ENCODE data around the gene NR1I2.

Gene NR1I2

DNA sequence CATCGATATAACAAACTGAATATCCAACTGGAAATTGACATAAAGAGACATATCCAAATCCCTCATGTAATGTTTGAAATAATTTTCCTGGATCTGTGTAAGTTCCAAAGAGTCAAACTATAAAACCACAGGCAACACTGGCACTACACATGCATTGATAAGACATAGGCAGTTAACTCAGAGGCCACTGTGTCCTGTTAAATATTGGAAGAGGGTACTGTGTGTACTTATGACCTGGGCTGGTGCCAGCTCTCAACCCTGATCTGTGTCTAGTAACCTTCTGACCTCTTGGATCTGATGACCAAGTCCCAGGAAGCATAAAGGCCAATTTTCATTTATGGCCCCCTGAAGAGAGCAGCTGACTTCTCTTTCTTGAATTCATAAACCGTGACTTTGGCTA lies 4.5 kb downstream of the NR1I2 start:
- TF ChIP-seq, protein P1, sequence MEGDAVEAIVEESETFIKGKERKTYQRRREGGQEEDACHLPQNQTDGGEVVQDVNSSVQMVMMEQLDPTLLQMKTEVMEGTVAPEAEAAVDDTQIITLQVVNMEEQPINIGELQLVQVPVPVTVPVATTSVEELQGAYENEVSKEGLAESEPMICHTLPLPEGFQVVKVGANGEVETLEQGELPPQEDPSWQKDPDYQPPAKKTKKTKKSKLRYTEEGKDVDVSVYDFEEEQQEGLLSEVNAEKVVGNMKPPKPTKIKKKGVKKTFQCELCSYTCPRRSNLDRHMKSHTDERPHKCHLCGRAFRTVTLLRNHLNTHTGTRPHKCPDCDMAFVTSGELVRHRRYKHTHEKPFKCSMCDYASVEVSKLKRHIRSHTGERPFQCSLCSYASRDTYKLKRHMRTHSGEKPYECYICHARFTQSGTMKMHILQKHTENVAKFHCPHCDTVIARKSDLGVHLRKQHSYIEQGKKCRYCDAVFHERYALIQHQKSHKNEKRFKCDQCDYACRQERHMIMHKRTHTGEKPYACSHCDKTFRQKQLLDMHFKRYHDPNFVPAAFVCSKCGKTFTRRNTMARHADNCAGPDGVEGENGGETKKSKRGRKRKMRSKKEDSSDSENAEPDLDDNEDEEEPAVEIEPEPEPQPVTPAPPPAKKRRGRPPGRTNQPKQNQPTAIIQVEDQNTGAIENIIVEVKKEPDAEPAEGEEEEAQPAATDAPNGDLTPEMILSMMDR (conservative IDR thresholded peaks at IDR 0.05; ENCODE audit: low read depth) = no peak
- POLR2A ChIA-PET (ENCODE audit: low non-redundant PET) = no interaction called here
- no peak overlapping the region for H3K27ac ChIP-seq
- no peak for DNase-seq (ENCODE audit: low spot score)
- CTCF ChIA-PET = no interaction called here

DNA sequence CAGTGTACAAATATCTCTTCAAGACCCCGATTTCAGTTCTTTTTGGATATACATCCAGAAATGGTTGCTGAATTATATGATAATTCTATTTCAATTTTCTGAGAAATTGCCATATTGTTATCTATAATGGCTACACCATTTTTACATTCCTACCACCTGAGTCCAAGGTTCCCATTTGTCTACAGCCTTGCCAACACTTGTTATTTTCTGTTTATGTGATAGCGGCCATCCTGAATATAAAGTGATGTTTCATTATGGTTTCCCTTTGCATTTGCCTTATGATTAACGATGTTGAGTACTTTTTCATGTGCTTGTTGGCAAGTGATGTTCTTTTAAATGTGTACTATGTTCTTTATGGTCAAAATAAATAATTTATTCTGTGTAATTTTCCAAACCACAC lies 8.5 kb downstream of the NR1I2 start:
- ChIA-PET CTCF (no interaction called here), POLR2A (ENCODE audit: low non-redundant PET) (no interaction called here)
- DNase-seq (ENCODE audit: low spot score) = no peak
- TF ChIP-seq, protein P1 (conservative IDR thresholded peaks at IDR 0.05; ENCODE audit: low read depth) = no peak
- H3K27ac ChIP-seq = no peak overlapping the region

DNA sequence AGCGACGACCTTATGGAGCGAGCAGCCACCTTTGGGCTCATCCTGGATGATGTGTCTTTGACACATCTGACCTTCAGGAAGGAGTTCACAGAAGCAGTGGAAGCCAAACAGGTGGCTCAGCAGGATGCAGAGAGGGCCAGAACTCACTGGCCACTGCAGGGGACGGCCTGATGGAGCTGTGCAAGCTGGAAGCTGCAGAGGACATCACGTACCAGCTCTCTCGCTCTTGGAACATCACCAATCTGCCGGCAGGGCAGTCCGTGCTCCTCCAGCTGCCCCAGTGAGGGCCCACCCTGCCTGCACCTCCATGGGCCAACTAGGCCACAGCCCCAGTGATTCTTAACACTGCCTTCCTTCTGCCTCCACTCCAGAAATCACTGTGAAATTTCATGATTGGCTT lies 10.4 kb downstream of the NR1I2 start:
- no peak for DNase-seq (ENCODE audit: low spot score)
- no peak overlapping the region for H3K27ac ChIP-seq
- TF ChIP-seq, protein P1 (conservative IDR thresholded peaks at IDR 0.05; ENCODE audit: low read depth) = no peak
- CTCF ChIA-PET = interaction anchor here (0.6 kb wide), 1 partner anchor 33 kb away, joined by 4 read pairs; no protein-coding TSS in a partner anchor
- POLR2A ChIA-PET (ENCODE audit: low non-redundant PET) = no interaction called here

DNA sequence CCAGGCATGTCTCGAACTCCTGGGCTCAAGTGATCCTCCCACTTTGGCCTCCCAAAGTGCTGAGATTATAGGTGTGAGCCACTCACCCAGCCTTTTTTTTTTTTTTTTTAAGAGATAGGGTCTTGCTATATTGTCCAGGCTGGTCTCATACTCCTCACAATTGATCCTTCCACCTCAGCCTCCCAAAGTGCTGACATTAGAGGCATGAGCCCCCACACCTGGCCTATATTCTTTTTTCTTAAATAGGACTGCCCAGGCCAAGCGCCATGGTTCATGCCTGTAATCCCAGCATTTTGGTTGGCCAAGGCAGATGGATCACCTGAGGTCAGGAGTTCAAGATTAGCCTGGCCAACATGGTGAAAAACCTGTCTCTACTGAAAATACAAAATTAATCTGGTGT lies 12.5 kb downstream of the NR1I2 start:
- POLR2A ChIA-PET (ENCODE audit: low non-redundant PET) = no interaction called here

DNA sequence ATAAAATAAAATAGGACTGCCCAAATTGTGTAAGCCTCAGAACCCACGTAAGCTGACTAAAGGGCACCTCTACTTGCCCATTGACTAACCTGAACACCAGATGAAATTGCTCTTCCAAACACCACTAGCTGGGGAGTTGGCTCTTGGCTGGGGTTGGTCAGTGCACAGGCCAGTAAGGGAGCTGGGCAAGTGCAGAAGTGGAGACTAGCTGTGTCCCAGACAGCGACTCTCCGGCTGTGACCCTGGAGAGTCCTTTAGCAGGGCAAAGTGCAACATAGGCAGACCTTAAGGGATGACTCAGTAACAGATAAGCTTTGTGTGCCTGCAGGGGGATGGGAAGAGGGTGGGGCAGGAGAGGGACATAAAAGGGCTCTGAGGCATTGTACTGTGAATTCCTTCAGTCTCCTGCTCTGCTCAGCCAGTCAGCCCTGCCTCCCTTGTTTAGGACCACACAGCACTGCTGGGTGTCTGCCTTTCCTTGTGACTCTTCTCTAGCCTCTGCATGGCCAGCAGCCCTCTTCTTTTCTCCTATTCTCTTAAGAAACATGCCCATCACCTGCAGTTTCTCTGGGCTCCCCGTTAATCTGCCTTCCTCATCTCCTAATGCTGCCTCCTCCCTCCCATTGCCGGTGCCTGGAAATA lies 13.2 kb downstream of the NR1I2 start:
- ChIA-PET POLR2A (ENCODE audit: low non-redundant PET) (no interaction called here), CTCF (no interaction called here)
- TF ChIP-seq, protein P1 (conservative IDR thresholded peaks at IDR 0.05; ENCODE audit: low read depth) = no peak
- H3K27ac ChIP-seq = no peak overlapping the region
- peak; percentile 30 for DNase-seq (ENCODE audit: low spot score)

More for the DNA sequence above, 12.5 kb downstream of the NR1I2 start:
- no peak overlapping the region for H3K27ac ChIP-seq
- CTCF ChIA-PET = no interaction called here
- TF ChIP-seq, protein P1 (conservative IDR thresholded peaks at IDR 0.05; ENCODE audit: low read depth) = no peak
- no peak for DNase-seq (ENCODE audit: low spot score)

DNA sequence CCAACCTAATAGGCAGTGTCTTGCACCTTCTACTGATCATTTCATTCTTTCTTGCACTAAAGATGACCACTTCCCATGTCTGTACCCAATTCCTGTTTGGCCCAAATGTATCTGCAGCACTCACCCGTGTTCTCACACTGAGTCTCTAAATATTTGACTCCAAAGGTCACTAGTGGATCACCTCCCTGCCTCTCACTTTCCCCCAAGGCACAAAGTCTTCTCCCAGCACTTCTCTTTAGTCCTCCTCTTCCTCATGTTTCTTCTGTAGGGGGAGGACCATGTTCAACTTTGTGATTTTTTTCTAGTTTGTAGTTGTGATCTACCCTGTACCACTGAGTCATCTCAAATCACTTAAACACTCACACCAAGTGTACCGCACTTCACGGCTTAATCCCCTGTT lies 13.9 kb downstream of the NR1I2 start:
- ChIA-PET POLR2A (ENCODE audit: low non-redundant PET) (no interaction called here), CTCF (no interaction called here)
- TF ChIP-seq, protein P1 (conservative IDR thresholded peaks at IDR 0.05; ENCODE audit: low read depth) = no peak
- no peak for DNase-seq (ENCODE audit: low spot score)
- no peak overlapping the region for H3K27ac ChIP-seq
